GM12801 (cell line): ENCODE data around the gene DNAH8.

Experiments used
- TF ChIP-seq, protein P1 (sequence below): IDR thresholded peaks from one replicate; pipeline ENCODE4 v1.5.1; 2011; ENCODE audit warnings: control low read depth; ENCODE audit not compliant: insufficient read length; ENCODE audit errors: extremely low read depth

Gene DNAH8

DNA sequence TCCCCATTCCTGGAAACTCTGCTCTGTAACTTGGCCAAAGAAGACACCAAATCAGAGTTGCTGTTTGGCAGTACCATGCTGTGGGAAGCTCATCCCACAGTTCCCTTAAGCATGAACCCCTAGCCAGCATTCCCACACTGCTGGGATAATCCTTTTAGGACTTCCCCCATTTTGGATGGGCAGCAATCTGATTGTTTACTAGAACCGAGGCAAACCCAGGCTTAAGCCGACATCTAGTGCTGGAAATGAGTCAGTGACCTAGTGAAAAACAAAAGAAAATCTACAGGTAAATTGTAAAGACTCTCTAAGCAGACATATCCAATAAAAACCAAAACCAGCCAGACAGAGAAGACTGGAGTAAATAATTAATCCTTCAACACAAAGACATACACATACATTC is 5.2 kb downstream of the DNAH8 start:
- TF ChIP-seq, protein P1, sequence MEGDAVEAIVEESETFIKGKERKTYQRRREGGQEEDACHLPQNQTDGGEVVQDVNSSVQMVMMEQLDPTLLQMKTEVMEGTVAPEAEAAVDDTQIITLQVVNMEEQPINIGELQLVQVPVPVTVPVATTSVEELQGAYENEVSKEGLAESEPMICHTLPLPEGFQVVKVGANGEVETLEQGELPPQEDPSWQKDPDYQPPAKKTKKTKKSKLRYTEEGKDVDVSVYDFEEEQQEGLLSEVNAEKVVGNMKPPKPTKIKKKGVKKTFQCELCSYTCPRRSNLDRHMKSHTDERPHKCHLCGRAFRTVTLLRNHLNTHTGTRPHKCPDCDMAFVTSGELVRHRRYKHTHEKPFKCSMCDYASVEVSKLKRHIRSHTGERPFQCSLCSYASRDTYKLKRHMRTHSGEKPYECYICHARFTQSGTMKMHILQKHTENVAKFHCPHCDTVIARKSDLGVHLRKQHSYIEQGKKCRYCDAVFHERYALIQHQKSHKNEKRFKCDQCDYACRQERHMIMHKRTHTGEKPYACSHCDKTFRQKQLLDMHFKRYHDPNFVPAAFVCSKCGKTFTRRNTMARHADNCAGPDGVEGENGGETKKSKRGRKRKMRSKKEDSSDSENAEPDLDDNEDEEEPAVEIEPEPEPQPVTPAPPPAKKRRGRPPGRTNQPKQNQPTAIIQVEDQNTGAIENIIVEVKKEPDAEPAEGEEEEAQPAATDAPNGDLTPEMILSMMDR = no peak

DNA sequence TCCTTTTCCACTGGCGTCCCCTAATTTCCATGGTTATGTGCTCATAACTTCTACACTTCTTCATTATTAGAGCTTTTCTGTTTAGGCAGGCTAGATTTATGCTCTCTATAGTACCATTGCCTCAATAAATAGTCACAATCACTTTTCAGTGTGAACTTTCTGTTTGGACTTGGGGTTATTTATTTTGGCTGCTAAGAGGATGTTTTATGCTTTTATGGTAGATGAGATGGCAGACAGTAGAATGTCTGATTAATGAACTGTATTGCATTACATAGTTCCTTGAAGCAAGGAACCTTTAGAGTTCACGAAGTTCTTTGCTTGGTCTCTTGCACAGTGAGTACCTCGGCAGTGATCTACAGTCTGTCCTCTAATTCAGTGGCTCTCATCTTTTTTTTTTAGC is 6.9 kb downstream of the DNAH8 start:
- TF ChIP-seq, protein P1 = no peak

- TF ChIP-seq, protein P1 = no peak
These were observed 7.7 kb downstream of the DNAH8 start for GRCh38 chr6:38722727-38723334.

DNA sequence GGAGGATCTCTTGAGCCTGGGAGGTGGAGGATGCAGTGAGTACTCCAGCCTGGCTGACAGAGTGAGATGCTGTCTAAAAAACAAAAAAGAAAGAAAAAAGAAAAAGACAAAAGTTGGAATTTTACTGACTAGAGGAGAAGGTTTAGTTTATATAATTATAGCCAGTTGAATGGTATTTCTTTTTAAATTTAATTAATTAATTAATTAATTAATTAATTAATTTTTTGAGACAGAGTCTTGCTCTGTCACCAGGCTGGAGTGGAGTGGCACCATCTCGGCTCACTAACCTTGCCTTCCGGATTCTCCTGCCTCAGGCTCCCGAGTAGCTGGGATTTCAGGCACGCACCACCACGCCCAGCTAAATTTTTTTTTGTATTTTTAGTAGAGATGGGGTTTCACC is 8.7 kb downstream of the DNAH8 start:
- TF ChIP-seq, protein P1 = no peak

- TF ChIP-seq, protein P1 = no peak
These were observed 9.2 kb downstream of the DNAH8 start for GRCh38 chr6:38724343-38724742.

GRCh38 chr6:38725414-38726183 is 10.5 kb downstream of the DNAH8 start:
- TF ChIP-seq, protein P1 = no peak

- TF ChIP-seq, protein P1 = no peak
These were observed 13.1 kb downstream of the DNAH8 start for GRCh38 chr6:38728203-38728602.
